H1 (cell line): Measurements from ENCODE around the gene HUWE1.

ENCODE experiments used
- CTCF ChIP-seq, 3 experiments: IDR thresholded peaks; 1 replicate in 2 of 3; 2 replicates in 1 of 3; pipeline versions ENCODE4 v1.5.1 to v1.6.1; 2011; ENCODE audit warnings: low read length in 3 of 3, mild to moderate bottlenecking in 3 of 3, inconsistent platforms in 2 of 3, low read depth in 1 of 3, moderate library complexity in 1 of 3; ENCODE audit not compliant: insufficient read depth in 1 of 3; ENCODE audit errors: control extremely low read depth in 1 of 3
- EZH2 ChIP-seq: fragments of 200-600 bp; sonication (generic); IDR thresholded peaks from 2 replicates; pipeline ENCODE4 v1.7.1; 2012; ENCODE audit warnings: low read depth, mild to moderate bottlenecking, moderate library complexity, low read length, inconsistent platforms; ENCODE audit not compliant: severe bottlenecking
- JUN ChIP-seq: IDR thresholded peaks from 2 replicates; pipeline ENCODE4 v1.6.1; 2011; ENCODE audit warnings: low read depth, mild to moderate bottlenecking, improper control_type of control experiment, low read length
- KDM5A ChIP-seq: fragments of 200-600 bp; IDR thresholded peaks from 2 replicates; pipeline ENCODE4 v1.7.1; 2012; ENCODE audit warnings: mild to moderate bottlenecking, low read length, inconsistent platforms, mixed read lengths
- POLR2A ChIP-seq, 2 experiments: IDR thresholded peaks; 1 replicate in 1 of 2; 2 replicates in 1 of 2; pipeline ENCODE4 v1.6.1; 2011; ENCODE audit warnings: low read depth in 2 of 2, low read length in 2 of 2, mild to moderate bottlenecking in 2 of 2; ENCODE audit errors: control extremely low read depth in 1 of 2
- TBP ChIP-seq: IDR thresholded peaks from 2 replicates; pipeline ENCODE4 v1.6.1; 2011; ENCODE audit warnings: low read depth, low read length, improper control_type of control experiment
- USF2 ChIP-seq: IDR thresholded peaks from 2 replicates; pipeline ENCODE4 v1.6.1; 2011; ENCODE audit warnings: low read length, improper control_type of control experiment
- YY1 ChIP-seq: IDR thresholded peaks from 2 replicates; pipeline ENCODE4 v1.6.1; 2011; ENCODE audit warnings: low read depth, mild to moderate bottlenecking, low read length
- ZNF274 ChIP-seq: IDR thresholded peaks from 2 replicates; pipeline ENCODE4 v1.7.0; 2012; ENCODE audit warnings: low read length, borderline replicate concordance; ENCODE audit errors: extremely low read depth
- TF ChIP-seq, protein P1 (sequence below): IDR thresholded peaks from 2 replicates; pipeline ENCODE4 v1.6.1; 2012; ENCODE audit warnings: inconsistent platforms

DNA sequence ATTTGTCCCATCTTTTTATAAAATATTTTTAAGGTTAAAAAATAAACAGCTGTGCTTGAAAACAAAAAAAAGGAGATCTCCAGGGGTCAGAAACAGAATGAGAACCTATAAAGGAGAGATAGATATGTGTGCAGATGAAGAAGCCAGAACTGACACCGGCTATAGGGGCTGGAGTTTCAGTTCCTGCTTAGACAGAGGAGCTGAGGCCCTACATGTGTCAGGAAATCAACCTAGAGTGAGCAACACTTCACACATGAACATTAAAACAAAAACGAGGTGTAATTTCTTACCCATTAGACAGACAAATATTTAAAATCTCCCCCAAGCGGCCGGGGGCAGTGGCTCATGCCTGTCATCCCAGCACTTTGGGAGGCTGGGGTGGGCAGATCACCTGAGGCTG lies 17.8 kb upstream of the HUWE1 start:
- no peak for TF ChIP-seq TBP
- TF ChIP-seq, protein P1, sequence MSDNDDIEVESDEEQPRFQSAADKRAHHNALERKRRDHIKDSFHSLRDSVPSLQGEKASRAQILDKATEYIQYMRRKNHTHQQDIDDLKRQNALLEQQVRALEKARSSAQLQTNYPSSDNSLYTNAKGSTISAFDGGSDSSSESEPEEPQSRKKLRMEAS, result no peak
- no peak for TF ChIP-seq EZH2
- TF ChIP-seq POLR2A (IDR thresholded peaks at IDR 0.05; ENCODE audit: control extremely low read depth in 1 of 2, low read depth in 2 of 2, low read length in 2 of 2), result no peak
- no peak for TF ChIP-seq USF2
- TF ChIP-seq YY1, result no peak
- no peak for TF ChIP-seq CTCF (IDR thresholded peaks at IDR 0.05; ENCODE audit: control extremely low read depth in 1 of 3, insufficient read depth in 1 of 3, low read depth in 1 of 3, low read length in 3 of 3)
- TF ChIP-seq KDM5A, result no peak
- TF ChIP-seq JUN, result no peak
- TF ChIP-seq ZNF274, result no peak
